H9 (cell line): ENCODE measurements around the gene TNFRSF19. TPM values are rescaled to one million over a fixed set of nuclear protein-coding genes. Genes with fewer than 3 reads are reported as not detected.

Experiments used
- DNase-seq: peaks from one replicate; pipeline ENCODE4 v3.0.0-alpha.2; 2017
- H2AFZ ChIP-seq: one replicate; pipeline ENCODE4 v1.6.1; 2013; ENCODE audit warnings: mild to moderate bottlenecking, low read length, control low read depth, moderate library complexity
- H2AK5ac ChIP-seq: 2 replicates; pipeline ENCODE4 v1.6.1; 2013; ENCODE audit warnings: low read length, control low read depth, mixed read lengths; ENCODE audit not compliant: insufficient read length
- H2BK120ac ChIP-seq: one replicate; pipeline ENCODE4 v1.6.1; 2013; ENCODE audit warnings: low read depth, mild to moderate bottlenecking, low read length, control low read depth, inconsistent platforms; ENCODE audit not compliant: poor library complexity, severe bottlenecking
- H2BK12ac ChIP-seq: 2 replicates; pipeline ENCODE4 v1.6.1; 2013; ENCODE audit warnings: low read length, control low read depth, mixed read lengths, low read depth; ENCODE audit not compliant: insufficient read length
- H2BK15ac ChIP-seq: 2 replicates; pipeline ENCODE4 v1.6.1; 2013; ENCODE audit warnings: low read depth, low read length, control low read depth
- H2BK20ac ChIP-seq: one replicate; pipeline ENCODE4 v1.6.1; 2013; ENCODE audit warnings: low read depth, mild to moderate bottlenecking, low read length, control low read depth, inconsistent platforms; ENCODE audit not compliant: poor library complexity, severe bottlenecking
- H2BK5ac ChIP-seq: 2 replicates; pipeline ENCODE4 v1.6.1; 2013; ENCODE audit warnings: low read length, control low read depth, mixed read lengths; ENCODE audit not compliant: insufficient read length
- H3K14ac ChIP-seq: 2 replicates; pipeline ENCODE4 v1.6.1; 2013; ENCODE audit warnings: low read length, control low read depth; ENCODE audit not compliant: insufficient read depth
- H3K18ac ChIP-seq: 2 replicates; pipeline ENCODE4 v1.6.1; 2013; ENCODE audit warnings: low read depth, mild to moderate bottlenecking, mixed read lengths, low read length, control low read depth; ENCODE audit not compliant: insufficient read length
- H3K23ac ChIP-seq: 2 replicates; pipeline ENCODE4 v1.6.1; 2013; ENCODE audit warnings: low read length, control low read depth, mixed read lengths, low read depth; ENCODE audit not compliant: insufficient read length
- H3K23me2 ChIP-seq: 2 replicates; pipeline ENCODE4 v1.6.1; 2013; ENCODE audit warnings: low read depth, mild to moderate bottlenecking, mixed read lengths, low read length, control low read depth; ENCODE audit not compliant: insufficient read length, poor library complexity, severe bottlenecking
- H3K27ac ChIP-seq: 2 replicates; pipeline ENCODE4 v1.5.1; 2013; ENCODE audit warnings: low read length, control low read depth, mixed read lengths, low read depth; ENCODE audit not compliant: insufficient read length
- H3K27me3 ChIP-seq: 2 replicates; pipeline ENCODE4 v1.6.1; 2013; ENCODE audit warnings: low read length, control low read depth, inconsistent platforms; ENCODE audit not compliant: insufficient read depth
- H3K4ac ChIP-seq: 2 replicates; pipeline ENCODE4 v1.6.1; 2013; ENCODE audit warnings: low read depth, mild to moderate bottlenecking, control low read depth, inconsistent platforms, low read length, moderate library complexity
- H3K4me1 ChIP-seq: 2 replicates; pipeline ENCODE4 v1.6.1; 2013; ENCODE audit warnings: low read length, control low read depth, inconsistent platforms; ENCODE audit not compliant: insufficient read depth
- H3K4me2 ChIP-seq: 2 replicates; pipeline ENCODE4 v1.6.1; 2013; ENCODE audit warnings: low read length, control low read depth, mixed read lengths; ENCODE audit not compliant: insufficient read length, insufficient read depth
- H3K56ac ChIP-seq: 2 replicates; pipeline ENCODE4 v1.6.1; 2013; ENCODE audit warnings: low read depth, mild to moderate bottlenecking, mixed read lengths, low read length, control low read depth; ENCODE audit not compliant: insufficient read length
- H3K79me1 ChIP-seq: 2 replicates; pipeline ENCODE4 v1.6.1; 2013; ENCODE audit warnings: low read depth, mild to moderate bottlenecking, moderate library complexity, low read length, control low read depth, inconsistent platforms; ENCODE audit not compliant: insufficient read depth, poor library complexity, severe bottlenecking
- H3K79me2 ChIP-seq: 2 replicates; pipeline ENCODE4 v1.6.1; 2013; ENCODE audit warnings: low read length, control low read depth, inconsistent platforms; ENCODE audit not compliant: insufficient read depth
- H3K9ac ChIP-seq: 2 replicates; pipeline ENCODE4 v1.6.1; 2013; ENCODE audit warnings: low read length, control low read depth, mixed read lengths; ENCODE audit not compliant: insufficient read length; ENCODE audit errors: extremely low read depth
- H3K9me3 ChIP-seq: one replicate; pipeline ENCODE4 v1.6.1; 2013; ENCODE audit warnings: low read depth, low read length, inconsistent platforms; ENCODE audit not compliant: control insufficient read depth
- H3T11ph ChIP-seq: one replicate; pipeline ENCODE4 v1.6.1; 2013; ENCODE audit warnings: mild to moderate bottlenecking, low read length, control low read depth, inconsistent platforms
- H4K20me1 ChIP-seq: one replicate; pipeline ENCODE4 v1.6.1; 2013; ENCODE audit not compliant: control insufficient read depth, insufficient read length, insufficient read depth
- H4K5ac ChIP-seq: 2 replicates; pipeline ENCODE4 v1.6.1; 2013; ENCODE audit warnings: low read depth, mild to moderate bottlenecking, mixed read lengths, low read length, control low read depth; ENCODE audit not compliant: insufficient read length
- H4K8ac ChIP-seq: replicated peaks from 2 replicates; pipeline ENCODE4 v1.6.1; 2013; ENCODE audit warnings: low read length, control low read depth, mixed read lengths, low read depth; ENCODE audit not compliant: insufficient read length
- H4K91ac ChIP-seq: 2 replicates; pipeline ENCODE4 v1.6.1; 2013; ENCODE audit warnings: low read depth, mild to moderate bottlenecking, moderate library complexity, mixed read lengths, low read length, control low read depth; ENCODE audit not compliant: insufficient read length
- H3K27ac Mint-ChIP-seq, 3 experiments: 2 replicates in 2 of 3; 3 replicates in 1 of 3; pipeline ENCODE4 v1.8.0; 2020 to 2021; ENCODE audit warnings: mixed read lengths in 3 of 3, mild to moderate bottlenecking in 1 of 3, moderate library complexity in 1 of 3
- H3K27me3 Mint-ChIP-seq: 2 replicates; pipeline ENCODE4 v1.8.0; 2021; ENCODE audit warnings: low read depth, mild to moderate bottlenecking, moderate library complexity, mixed read lengths
- H3K36me3 Mint-ChIP-seq, 3 experiments: 2 replicates in 2 of 3; 3 replicates in 1 of 3; pipeline ENCODE4 v1.8.0; 2020 to 2021; ENCODE audit warnings: low read depth in 3 of 3, mixed read lengths in 3 of 3; ENCODE audit not compliant: insufficient read depth in 1 of 3
- H3K4me1 Mint-ChIP-seq, 2 experiments: 2 replicates each; pipeline ENCODE4 v1.8.0; 2020; ENCODE audit warnings: mixed read lengths in 2 of 2
- H3K4me3 Mint-ChIP-seq, 2 experiments: 2 replicates in 1 of 2; 3 replicates in 1 of 2; pipeline ENCODE4 v1.8.0; 2020 to 2021; ENCODE audit warnings: mild to moderate bottlenecking in 2 of 2, mixed read lengths in 2 of 2, moderate library complexity in 1 of 2
- H3K9me3 Mint-ChIP-seq, 2 experiments: 2 replicates in 1 of 2; 3 replicates in 1 of 2; pipeline ENCODE4 v1.8.0; 2020; ENCODE audit warnings: mild to moderate bottlenecking in 2 of 2, mixed read lengths in 2 of 2, moderate library complexity in 1 of 2
- WGBS: extraction: QIAGEN DNeasy Blood & Tissue Kit; methylation state at CpG from one replicate; pipeline ENCODE4 v1.1.7; 2013; ENCODE audit warnings: missing lambda C conversion rate, low lambda C conversion rate, mixed read lengths; ENCODE audit not compliant: insufficient read length; ENCODE audit errors: extremely low coverage; 5-methylcytosine and 5-hydroxymethylcytosine counted together
- total RNA-seq: library from RNA; stranded (reverse); gene quantifications from 2 replicates; pipeline ENCODE4 v1.2.1, GENCODE V29; 2021
- TF ChIP-seq, protein P1 (sequence below): fragments of 200-600 bp; sonication (generic); conservative IDR thresholded peaks from 3 replicates; pipeline ENCODE4 v1.8.0; 2021; ENCODE audit warnings: antibody characterized with exemption, mild to moderate bottlenecking

The TNFRSF19 gene
- total RNA-seq, 1 experiment from 2014 or later, result 2.7 TPM

DNA sequence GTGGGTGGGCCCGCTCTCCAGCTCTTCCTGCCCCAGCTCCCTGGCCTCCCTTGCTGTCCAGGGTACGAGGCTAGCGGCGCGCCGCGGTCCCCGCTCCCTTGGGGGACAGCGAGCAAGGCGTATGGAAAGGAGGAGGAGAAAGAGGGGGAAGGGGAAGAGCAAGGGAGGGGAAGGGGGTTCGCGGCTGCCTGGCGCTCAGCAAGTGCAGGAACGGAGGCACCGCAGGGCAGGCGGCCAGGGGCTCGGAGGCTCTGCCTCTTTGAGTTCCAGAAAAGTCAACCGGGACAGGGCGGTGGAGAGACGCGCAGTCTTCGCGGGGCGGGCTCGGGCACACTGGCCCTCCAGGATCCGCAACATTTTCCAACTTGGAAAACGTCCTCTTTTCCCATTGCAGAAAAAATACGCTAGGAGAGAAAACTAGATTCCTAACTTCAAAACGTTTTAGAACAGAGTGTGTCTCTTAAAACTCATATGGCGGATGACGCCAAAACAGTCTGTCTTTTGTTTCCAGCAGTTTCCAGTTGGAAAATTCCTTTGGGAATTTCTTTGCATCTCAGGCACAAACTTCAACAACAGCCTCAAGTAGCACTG lies 23.1 kb upstream of the TNFRSF19 start:
- H3K56ac ChIP-seq, result no peak overlapping the region
- H3K79me2 ChIP-seq, result no peaks in the 10 kb centered on the region
- DNase-seq, result peak; percentile 51
- no peaks in the 10 kb centered on the region; the same call in 1 of the 2 replicates for H3K4me1 ChIP-seq
- WGBS, result no CpG with 5 or more reads among the region's 31 CpGs
- H2BK5ac ChIP-seq, result no peak overlapping the region
- H3K4me2 ChIP-seq, result peak overlapping the region; percentile 35
- no peaks in the 10 kb centered on the region for H3K9me3 ChIP-seq
- 0 out of 2 replicates have a peak overlapping the region, but pooled peaks have one; percentile 26 for H3K14ac ChIP-seq
- H4K20me1 ChIP-seq, result no peaks in the 10 kb centered on the region
- no peak overlapping the region for H2BK120ac ChIP-seq
- no peak overlapping the region for H4K91ac ChIP-seq
- Mint-ChIP-seq H3K4me3 (peak overlapping the region; percentile 34 to 80), H3K27ac (no peak overlapping the region), H3K36me3 (no peaks in the 10 kb centered on the region), H3K9me3 (no peaks in the 10 kb centered on the region), H3K4me1 (peaks cover 7 to 12% of the 10 kb centered on the region in 2 experiments), H3K27me3 (no peaks in the 10 kb centered on the region)
- H2BK15ac ChIP-seq, result no peak overlapping the region
- H3T11ph ChIP-seq, result no peak overlapping the region
- no peaks in the 10 kb centered on the region for H3K27me3 ChIP-seq
- no peak overlapping the region for H2BK20ac ChIP-seq
- no peaks in the 10 kb centered on the region for H3K79me1 ChIP-seq
- H2BK12ac ChIP-seq, result no peak overlapping the region
- TF ChIP-seq, protein P1, sequence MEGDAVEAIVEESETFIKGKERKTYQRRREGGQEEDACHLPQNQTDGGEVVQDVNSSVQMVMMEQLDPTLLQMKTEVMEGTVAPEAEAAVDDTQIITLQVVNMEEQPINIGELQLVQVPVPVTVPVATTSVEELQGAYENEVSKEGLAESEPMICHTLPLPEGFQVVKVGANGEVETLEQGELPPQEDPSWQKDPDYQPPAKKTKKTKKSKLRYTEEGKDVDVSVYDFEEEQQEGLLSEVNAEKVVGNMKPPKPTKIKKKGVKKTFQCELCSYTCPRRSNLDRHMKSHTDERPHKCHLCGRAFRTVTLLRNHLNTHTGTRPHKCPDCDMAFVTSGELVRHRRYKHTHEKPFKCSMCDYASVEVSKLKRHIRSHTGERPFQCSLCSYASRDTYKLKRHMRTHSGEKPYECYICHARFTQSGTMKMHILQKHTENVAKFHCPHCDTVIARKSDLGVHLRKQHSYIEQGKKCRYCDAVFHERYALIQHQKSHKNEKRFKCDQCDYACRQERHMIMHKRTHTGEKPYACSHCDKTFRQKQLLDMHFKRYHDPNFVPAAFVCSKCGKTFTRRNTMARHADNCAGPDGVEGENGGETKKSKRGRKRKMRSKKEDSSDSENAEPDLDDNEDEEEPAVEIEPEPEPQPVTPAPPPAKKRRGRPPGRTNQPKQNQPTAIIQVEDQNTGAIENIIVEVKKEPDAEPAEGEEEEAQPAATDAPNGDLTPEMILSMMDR, result no peak
- H3K23me2 ChIP-seq, result no peaks in the 10 kb centered on the region
- no peak overlapping the region for H3K18ac ChIP-seq
- no peak overlapping the region for H2AFZ ChIP-seq
- H3K23ac ChIP-seq, result no peak overlapping the region
- H3K4ac ChIP-seq, result no peak overlapping the region
- no peak overlapping the region for H3K27ac ChIP-seq
- no peak overlapping the region for H4K5ac ChIP-seq
- no peak overlapping the region for H3K9ac ChIP-seq
- no peak overlapping the region for H2AK5ac ChIP-seq
- no peak overlapping the region for H4K8ac ChIP-seq
